T-helper 1 cell treated with Interleukin-12 subunit alpha and Interleukin-12 subunit beta and Interleukin-4 antibody, amounts not matched to agents 30 ng/mL and 1 ng/mL, for 36 hours (primary cell): ENCODE results near the gene ABLIM3. TPM values are rescaled to one million over a fixed set of nuclear protein-coding genes. Genes with fewer than 3 reads are reported as not detected.

ENCODE experiments used
- intact Hi-C: fragments of 100-400 bp; cut with micrococcal nuclease; formaldehyde crosslinking; loops from one replicate; pipeline ENCODE4 v1.15.1; 2024
- total RNA-seq: library from RNA; stranded (reverse); gene quantifications from 2 replicates; pipeline ENCODE4 v1.2.3, GENCODE V29; 2022

Gene ABLIM3
- total RNA-seq, 1 donor from 2014 or later = not detected

DNA sequence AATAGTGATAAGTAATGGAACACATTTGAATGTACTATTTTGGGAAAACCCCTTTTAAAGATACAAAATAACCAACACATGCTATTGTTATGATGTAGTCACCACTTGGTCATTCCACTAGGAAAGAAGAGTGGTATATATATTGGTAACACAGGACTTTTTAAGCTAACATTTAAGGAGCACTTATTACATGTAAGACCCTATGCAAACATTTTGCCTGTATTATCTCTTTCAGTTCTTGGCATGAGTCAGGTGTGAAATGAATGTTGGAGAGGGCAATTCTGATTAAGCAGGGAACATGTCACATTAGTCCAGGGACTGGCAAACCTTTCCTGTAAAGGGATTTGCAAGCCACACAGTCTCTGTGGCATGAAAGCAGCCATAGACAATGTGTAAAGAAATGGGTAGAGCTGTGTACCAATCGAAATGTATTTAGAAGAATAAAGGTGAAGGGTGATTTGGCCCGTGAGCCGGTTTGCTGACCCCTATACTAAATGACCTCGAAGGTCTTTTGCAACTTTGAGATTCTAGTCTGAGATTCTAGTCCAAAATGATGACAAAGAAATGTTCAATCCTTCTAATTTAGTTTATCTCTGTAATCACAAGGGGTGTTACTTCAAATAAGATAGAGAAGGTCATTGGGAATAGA, 15.3 kb downstream of the ABLIM3 start:
- intact Hi-C loops = no loop called here

- intact Hi-C loops = no loop called here
These were observed 16.0 kb downstream of the ABLIM3 start for GRCh38 chr5:149157330-149157729.

DNA sequence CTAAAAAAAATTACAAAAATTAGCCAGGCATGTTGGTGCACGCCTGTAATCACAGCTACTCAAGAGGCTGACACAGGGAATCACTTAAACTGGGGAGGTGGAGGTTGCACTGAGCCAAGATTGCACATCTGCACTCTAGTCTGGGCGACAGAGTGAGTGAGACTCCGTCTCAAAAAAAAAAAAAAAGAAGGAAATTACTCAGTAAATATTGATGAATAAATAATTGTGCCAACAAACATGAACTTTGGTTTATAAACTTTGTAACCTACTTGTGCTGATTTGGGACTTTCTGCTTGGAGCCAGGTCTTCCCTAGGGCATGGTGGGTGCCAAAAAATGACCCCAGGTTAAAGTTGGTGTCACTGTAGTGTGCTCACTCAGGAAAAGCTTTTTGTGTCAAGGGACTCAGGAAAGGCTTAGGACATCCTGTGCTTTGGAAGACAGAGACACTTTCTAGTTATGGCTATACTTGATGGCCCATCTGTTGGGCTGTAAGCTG, 19.0 kb downstream of the ABLIM3 start:
- intact Hi-C loops = no loop called here

- intact Hi-C loops = no loop called here
These were observed 19.9 kb downstream of the ABLIM3 start for GRCh38 chr5:149161026-149161687.

- intact Hi-C loops = no loop called here
These were observed 20.6 kb downstream of the ABLIM3 start for GRCh38 chr5:149161850-149162249.

GRCh38 chr5:149162401-149163084, 21.2 kb downstream of the ABLIM3 start:
- intact Hi-C loops = no loop called here

DNA sequence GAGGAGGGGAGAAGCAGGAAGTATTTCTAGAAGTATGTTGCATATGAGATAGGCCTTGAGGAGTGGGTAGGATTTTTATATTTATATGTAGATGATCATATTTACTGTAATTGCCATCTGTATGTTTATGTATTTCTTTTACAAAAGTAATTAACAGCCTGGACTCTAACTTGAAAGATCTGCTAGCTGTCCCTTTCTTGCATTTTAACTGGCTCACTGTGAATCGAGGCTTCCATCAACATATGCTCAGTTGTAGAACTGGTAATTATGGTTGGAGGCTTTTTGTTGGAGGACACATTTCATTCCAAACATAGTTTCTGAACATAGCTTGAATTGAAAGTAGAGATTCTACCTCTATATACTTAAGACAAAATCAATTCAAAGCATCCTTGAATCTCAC, 23.4 kb downstream of the ABLIM3 start:
- intact Hi-C loops = no loop called here

DNA sequence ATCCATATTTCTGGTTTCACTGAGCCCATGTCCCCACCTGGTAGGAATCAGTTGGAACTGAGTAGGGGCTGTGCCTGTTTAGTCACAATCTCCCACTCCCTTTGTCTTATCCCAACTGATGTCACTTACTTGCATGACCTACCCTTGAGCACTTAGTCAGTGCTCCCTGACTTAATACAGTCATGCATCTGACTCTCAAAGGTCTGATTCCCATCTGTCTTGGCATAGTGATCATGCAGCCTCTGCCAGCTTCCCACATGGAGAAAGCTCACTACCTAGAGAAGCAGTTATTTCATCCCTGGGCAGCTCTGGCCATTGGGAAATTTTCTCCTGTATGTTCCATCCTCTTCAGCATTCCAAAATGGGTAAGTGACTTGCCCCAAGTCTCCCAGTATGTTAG, 24.8 kb downstream of the ABLIM3 start:
- intact Hi-C loops = no loop called here

GRCh38 chr5:149166591-149167100, 25.4 kb downstream of the ABLIM3 start:
- intact Hi-C loops = no loop called here

DNA sequence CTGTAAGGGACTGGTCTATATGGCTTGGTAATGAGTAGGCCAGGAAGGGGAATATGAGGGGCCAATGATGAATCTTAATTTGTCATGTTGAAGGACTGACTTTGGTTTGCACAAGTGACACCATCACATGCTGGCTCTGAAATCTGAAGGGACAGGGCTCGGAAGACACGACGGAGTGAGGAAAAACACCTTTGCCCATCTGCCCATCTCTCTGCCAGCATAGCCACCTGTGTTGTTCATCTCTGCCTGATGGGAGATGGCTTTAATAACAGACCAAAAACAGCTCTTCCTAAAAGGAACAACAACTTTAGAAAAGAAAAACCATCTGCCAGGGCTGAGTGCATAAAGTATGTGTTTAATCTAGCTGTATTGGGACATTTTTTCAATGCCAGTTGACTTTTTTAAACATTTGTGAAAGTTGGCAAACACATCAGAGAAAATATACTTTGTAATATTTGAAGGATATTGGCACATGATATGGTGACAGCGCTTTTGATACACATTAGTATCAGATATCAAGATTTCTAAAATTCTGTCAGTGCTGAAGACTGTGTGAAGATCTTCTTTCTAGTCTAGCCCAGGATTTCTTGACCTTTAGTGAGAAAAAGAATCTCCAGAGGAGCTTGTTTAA, 27.1 kb downstream of the ABLIM3 start:
- intact Hi-C loops = no loop called here

- intact Hi-C loops = no loop called here
These were observed 29.0 kb downstream of the ABLIM3 start for GRCh38 chr5:149170299-149170698.

- intact Hi-C loops = no loop called here
These were observed 31.0 kb downstream of the ABLIM3 start for GRCh38 chr5:149172261-149172660.

DNA sequence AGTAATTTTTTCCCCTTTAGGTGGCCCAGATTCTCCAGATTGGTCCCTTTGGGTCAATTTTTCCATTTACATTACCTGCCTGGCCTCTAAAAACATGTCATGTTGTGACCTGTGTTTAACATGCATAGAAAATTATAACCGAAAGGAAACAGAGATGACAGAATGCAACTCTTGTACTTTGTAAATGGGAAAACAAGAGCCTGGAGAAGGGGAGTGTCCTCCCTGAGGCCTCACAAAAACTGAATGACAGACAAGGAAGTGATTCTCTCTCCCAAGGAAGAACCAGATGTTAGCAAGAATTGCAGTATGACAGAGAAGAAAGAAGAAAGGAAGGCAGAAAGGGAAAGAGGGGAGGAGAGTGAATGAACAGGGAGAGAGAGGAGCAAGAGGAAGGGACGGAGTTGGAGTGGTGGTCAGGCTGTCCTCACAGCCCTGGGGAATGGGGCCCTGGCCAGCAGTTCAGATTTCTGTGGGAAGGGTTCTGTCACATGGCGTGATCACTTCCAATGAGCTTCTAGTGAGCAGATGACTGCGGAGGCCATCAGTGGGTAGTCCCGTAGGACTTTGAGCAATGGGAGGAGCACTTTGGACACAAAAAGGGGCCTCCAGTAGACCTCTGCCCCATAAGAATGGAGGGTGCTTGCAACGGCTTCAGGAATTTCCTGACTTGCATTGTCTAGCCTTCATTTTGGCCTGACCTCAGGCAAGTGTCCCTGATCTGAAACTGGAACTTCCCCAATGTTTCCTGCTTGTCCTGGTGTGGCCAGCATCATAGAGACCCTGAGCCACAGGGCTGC, 31.6 kb downstream of the ABLIM3 start:
- intact Hi-C loops = no loop called here

- intact Hi-C loops = no loop called here
These were observed 33.5 kb downstream of the ABLIM3 start for GRCh38 chr5:149174847-149175234.

DNA sequence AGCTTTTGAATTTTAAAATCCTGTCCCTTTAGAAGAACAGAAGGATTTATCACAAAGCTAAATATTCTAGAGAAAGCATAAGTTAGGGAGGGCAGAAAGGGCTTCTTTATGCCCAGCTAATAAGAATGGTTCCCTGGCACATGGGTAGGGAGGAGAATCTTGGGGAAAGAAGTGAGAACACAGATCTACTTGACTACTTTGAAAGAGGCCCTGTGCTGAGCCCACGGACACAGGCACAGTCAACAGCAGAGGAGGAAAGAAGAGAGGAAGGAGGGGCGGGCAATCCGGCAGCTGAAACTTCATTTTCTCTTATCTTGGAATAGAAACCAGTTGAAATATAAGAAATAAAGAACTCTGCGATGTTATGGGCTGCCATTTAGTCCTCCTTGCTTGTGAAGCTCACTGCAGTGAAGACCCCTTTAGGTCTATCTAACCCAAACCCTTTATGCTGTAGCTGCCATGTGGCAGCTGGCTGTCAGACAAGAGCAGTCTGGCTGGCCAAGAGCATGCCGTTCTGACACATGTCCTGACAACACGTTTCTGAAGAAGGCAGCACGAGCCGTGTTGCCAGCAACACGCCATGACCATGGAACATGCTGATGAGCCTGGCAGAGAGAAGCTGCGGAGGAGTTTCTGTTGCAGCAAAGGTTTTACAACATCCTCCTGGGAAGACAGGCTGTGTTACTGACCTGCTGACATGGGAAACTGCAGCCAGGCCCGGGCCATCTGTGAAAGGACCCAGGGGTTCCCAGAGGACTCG, 34.2 kb downstream of the ABLIM3 start:
- intact Hi-C loops = no loop called here

- intact Hi-C loops = no loop called here
These were observed 36.1 kb downstream of the ABLIM3 start for GRCh38 chr5:149177339-149177843.

DNA sequence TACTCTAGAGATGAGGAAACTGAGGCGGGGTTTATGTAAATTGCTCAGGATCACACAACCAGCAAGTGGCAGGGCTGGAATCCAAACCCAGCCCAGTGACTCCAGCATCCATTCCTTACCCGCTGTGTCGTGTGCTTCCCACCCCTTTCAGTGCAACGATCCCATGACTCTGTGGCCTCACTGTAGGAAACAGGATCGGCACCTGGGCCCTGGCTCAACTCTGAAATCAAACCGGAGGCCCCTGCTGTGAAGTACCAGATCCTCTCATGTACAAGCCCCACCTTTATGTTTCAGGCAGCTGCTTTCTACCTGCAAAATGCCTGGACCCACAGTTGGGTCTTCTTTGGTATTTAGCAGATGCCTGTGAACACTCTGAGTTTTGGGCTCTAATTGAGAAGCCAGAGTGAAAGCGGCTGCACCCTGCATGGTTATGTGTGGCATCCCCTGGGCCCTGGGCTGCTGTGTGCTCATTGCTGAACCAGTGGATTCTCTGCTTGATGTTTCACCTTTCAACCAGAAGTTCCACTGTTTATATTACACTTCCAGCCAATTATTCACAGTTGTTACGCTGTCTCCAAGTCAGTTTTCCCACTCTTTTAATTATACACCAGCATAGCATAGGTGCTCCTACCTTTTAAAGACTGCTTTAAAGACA, 36.7 kb downstream of the ABLIM3 start:
- intact Hi-C loops = no loop called here

GRCh38 chr5:149181732-149182131, 40.4 kb downstream of the ABLIM3 start:
- intact Hi-C loops = no loop called here

GRCh38 chr5:149182241-149182640, 40.9 kb downstream of the ABLIM3 start:
- intact Hi-C loops = no loop called here
